ENCODE results near the gene SLC10A1. TPM values are rescaled to one million over a fixed set of nuclear protein-coding genes. Genes with fewer than 3 reads are reported as not detected.
A peak's percentile ranks its signal among the peaks of the same experiment; 100 is the strongest.

The SLC10A1 gene
- total and polyA plus RNA-seq, 3 experiments from 2014 or later: not detected

DNA sequence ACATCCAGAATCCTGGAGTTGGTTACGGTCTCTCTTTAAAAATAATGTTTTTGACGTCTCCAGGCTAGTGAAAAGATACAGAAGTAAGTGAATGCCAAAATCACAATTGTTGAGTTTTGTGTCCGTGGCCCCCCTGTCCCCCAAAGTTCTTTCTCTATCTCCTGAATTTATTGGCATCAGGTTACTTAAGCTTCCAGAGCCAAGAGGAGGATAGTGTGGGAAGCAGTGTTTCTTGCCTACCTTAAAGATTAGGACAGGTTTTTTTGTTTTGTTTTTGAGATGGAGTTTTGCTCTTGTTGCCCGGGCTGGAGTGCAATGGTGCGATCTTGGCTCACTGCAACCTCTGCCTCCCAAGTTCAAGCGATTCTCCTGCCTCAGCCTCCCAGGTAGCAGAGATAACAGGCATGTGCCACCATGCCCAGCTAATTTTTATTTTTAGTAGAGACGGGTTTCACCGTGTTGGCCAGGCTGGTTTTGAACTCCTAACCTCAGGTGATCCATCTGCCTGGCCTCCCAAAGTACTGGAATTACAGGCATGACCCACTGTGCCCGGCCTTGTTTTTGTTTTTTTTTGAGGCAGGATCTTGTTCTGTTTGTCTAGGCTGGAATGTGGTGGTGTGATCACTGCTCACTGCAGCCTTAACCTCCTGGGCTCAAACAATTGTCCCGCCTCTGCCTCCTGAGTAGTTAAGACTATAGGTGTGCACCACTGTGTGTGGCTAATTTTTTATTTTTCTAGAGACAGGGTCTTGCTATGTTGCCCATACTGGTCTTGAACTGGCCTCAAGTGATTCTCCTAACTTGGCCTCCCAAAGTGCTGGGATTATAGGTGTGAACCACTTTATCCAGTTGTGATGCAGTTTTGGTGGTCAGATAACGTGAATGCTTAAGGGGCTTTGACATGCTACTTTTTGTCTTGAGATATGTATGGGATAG is 24.7 kb downstream of the SLC10A1 start:
- Mint-ChIP-seq H3K27ac (peak overlapping the region; percentile 5 to 91 (median 68)), H3K36me3 (peaks cover 46 to 95% (median 59%) of the 10 kb centered on the region in 3 donors), H3K4me1 (peaks cover 85 to 96% (median 96%) of the 10 kb centered on the region in 3 donors), H3K9me3 (peaks cover 0 to 4% (median 0%) of the 10 kb centered on the region in 5 donors), H3K27me3 (peaks cover 0 to 13% of the 10 kb centered on the region in 2 donors), H3K4me3 (peak overlapping the region in 5 of 7 donors; percentile 5 to 82 (median 32))
- no peak overlapping the region for H3K4me3 ChIP-seq (ENCODE audit: low read length)
- H3K36me3 ChIP-seq (ENCODE audit: insufficient read depth, low read length): peaks cover 65% of the 10 kb centered on the region
- H3K27ac ChIP-seq (ENCODE audit: low read depth, low read length): no peak overlapping the region
- no peaks in the 10 kb centered on the region for H3K27me3 ChIP-seq (ENCODE audit: insufficient read depth, low read length, poor library complexity, severe bottlenecking)
- DNase-seq: no peak
- CTCF ChIA-PET: no interaction called here
- POLR2A ChIA-PET: no interaction called here
- no peaks in the 10 kb centered on the region for H3K9me3 ChIP-seq (ENCODE audit: low read length)
- H3K4me1 ChIP-seq (ENCODE audit: insufficient read depth, low read length): peaks cover 61% of the 10 kb centered on the region

DNA sequence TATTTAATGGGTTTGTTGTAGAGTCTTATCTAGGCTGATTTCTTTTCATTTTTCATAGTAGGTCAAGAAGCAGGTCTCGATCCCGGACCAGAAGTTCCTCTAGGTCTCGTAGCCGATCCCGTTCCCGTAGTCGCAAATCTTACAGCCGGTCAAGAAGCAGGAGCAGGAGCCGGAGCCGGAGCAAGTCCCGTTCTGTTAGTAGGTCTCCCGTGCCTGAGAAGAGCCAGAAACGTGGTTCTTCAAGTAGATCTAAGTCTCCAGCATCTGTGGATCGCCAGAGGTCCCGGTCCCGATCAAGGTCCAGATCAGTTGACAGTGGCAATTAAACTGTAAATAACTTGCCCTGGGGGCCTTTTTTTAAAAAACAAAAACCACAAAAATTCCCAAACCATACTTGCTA is 25.9 kb downstream of the SLC10A1 start:
- Mint-ChIP-seq H3K36me3 (peaks cover 46 to 90% (median 50%) of the 10 kb centered on the region in 3 donors), H3K4me1 (peaks cover 80 to 95% (median 91%) of the 10 kb centered on the region in 3 donors), H3K27ac (peak overlapping the region in 7 of 8 donors; percentile 64 to 100 (median 82)), H3K27me3 (peaks cover 0 to 20% of the 10 kb centered on the region in 2 donors), H3K9me3 (peaks cover 0 to 7% (median 0%) of the 10 kb centered on the region in 5 donors), H3K4me3 (peak overlapping the region; percentile 34 to 71 (median 55))
- POLR2A ChIA-PET: interaction anchor here (0.6 kb wide), 1 partner anchor 18 kb away, joined by 5 read pairs; no protein-coding TSS in a partner anchor
- no peak overlapping the region for H3K27ac ChIP-seq (ENCODE audit: low read depth, low read length)
- CTCF ChIA-PET: no interaction called here
- no peak for DNase-seq
- peaks cover 55% of the 10 kb centered on the region for H3K4me1 ChIP-seq (ENCODE audit: insufficient read depth, low read length)
- no peaks in the 10 kb centered on the region for H3K27me3 ChIP-seq (ENCODE audit: insufficient read depth, low read length, poor library complexity, severe bottlenecking)
- no peak overlapping the region for H3K4me3 ChIP-seq (ENCODE audit: low read length)
- H3K9me3 ChIP-seq (ENCODE audit: low read length): no peaks in the 10 kb centered on the region
- H3K36me3 ChIP-seq (ENCODE audit: insufficient read depth, low read length): peaks cover 65% of the 10 kb centered on the region

DNA sequence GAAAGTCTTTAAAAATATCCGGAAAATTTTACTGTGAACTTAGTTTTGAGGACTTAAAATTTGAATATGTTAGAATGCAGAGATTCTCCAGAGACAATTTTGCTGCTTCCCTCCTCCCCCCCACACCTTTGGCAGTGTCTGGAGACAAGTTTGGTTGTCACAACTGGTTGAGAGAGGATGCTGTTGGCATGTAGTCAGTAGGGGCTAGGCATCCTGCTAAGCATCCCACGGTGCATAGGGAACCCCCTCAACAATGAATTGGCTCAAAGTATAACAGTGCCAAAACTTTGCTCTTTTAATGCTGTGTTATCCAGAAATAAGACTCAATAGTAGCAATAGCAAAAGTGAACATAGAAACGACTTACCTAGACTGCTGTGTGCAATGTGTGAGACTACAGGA is 26.5 kb downstream of the SLC10A1 start:
- ChIA-PET CTCF (interaction anchor here (0.8 kb wide), 1 partner anchor 44 kb away, joined by 3 read pairs; no protein-coding TSS in a partner anchor), POLR2A (no interaction called here)
- Histone ChIP-seq H3K27ac (ENCODE audit: low read depth, low read length) (no peak overlapping the region), H3K9me3 (ENCODE audit: low read length) (no peaks in the 10 kb centered on the region), H3K4me1 (ENCODE audit: insufficient read depth, low read length) (peaks cover 54% of the 10 kb centered on the region), H3K36me3 (ENCODE audit: insufficient read depth, low read length) (peaks cover 60% of the 10 kb centered on the region), H3K4me3 (ENCODE audit: low read length) (no peak overlapping the region), H3K27me3 (ENCODE audit: insufficient read depth, low read length, poor library complexity, severe bottlenecking) (no peaks in the 10 kb centered on the region)
- Mint-ChIP-seq H3K4me1 (peaks cover 78 to 93% (median 91%) of the 10 kb centered on the region in 3 donors), H3K4me3 (peak overlapping the region; percentile 25 to 81 (median 50)), H3K36me3 (peaks cover 46 to 84% (median 46%) of the 10 kb centered on the region in 3 donors), H3K9me3 (peaks cover 0 to 7% (median 0%) of the 10 kb centered on the region in 5 donors), H3K27ac (peak overlapping the region in 7 of 8 donors; percentile 50 to 100 (median 70)), H3K27me3 (peaks cover 0 to 20% of the 10 kb centered on the region in 2 donors)
- DNase-seq: no peak

DNA sequence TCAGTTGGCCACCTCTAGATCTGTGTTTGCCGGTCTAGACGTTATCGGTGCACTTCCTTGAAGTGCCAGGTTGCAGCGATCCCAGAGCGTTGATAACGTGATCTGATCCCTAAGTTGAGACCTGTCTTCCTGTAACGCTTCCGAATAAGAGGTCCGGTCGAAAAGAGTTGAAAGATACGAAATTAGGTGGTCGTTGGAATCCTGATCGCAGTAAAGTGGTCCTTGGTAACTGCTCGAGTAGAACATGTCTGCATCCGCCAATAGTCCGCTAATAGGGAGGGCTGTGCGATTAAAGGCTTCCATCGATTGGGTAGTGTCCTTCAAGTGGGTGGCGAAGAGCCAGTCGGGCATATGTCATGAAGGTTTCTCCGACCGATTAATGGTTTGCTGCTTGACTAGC is 27.4 kb downstream of the SLC10A1 start:
- H3K27ac ChIP-seq (ENCODE audit: low read depth, low read length): no peak overlapping the region
- no peaks in the 10 kb centered on the region for H3K27me3 ChIP-seq (ENCODE audit: insufficient read depth, low read length, poor library complexity, severe bottlenecking)
- Mint-ChIP-seq H3K4me3 (peak overlapping the region; percentile 59 to 99 (median 81)), H3K9me3 (peaks cover 0 to 7% (median 0%) of the 10 kb centered on the region in 5 donors), H3K4me1 (peaks cover 74 to 86% (median 85%) of the 10 kb centered on the region in 3 donors), H3K27me3 (peaks cover 0 to 20% of the 10 kb centered on the region in 2 donors), H3K27ac (peak overlapping the region; percentile 73 to 100 (median 80)), H3K36me3 (peaks cover 44 to 76% (median 46%) of the 10 kb centered on the region in 3 donors)
- POLR2A ChIA-PET: no interaction called here
- H3K36me3 ChIP-seq (ENCODE audit: insufficient read depth, low read length): peaks cover 58% of the 10 kb centered on the region
- H3K9me3 ChIP-seq (ENCODE audit: low read length): no peaks in the 10 kb centered on the region
- H3K4me1 ChIP-seq (ENCODE audit: insufficient read depth, low read length): peaks cover 53% of the 10 kb centered on the region
- no peak for DNase-seq
- CTCF ChIA-PET: no interaction called here
- no peak overlapping the region for H3K4me3 ChIP-seq (ENCODE audit: low read length)

DNA sequence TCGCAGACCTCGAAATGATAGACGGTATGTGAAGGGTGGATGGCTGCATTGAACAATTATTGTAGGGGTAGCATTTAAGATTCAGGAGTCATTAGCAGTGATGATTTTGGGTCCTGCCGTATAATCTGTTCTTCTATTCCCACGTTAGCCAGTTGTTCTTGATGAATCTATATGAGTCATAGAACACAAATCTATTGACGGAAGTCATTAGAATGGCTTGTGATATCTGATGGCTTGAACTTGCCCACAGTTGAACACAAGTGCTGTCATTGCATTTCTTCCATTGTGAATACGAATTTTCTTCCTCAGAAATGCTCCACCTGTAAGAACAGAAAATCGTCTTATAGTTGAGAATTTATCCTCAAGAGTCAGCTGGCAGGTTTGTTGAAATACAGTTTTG is 28.2 kb downstream of the SLC10A1 start:
- CTCF ChIA-PET: no interaction called here

DNA sequence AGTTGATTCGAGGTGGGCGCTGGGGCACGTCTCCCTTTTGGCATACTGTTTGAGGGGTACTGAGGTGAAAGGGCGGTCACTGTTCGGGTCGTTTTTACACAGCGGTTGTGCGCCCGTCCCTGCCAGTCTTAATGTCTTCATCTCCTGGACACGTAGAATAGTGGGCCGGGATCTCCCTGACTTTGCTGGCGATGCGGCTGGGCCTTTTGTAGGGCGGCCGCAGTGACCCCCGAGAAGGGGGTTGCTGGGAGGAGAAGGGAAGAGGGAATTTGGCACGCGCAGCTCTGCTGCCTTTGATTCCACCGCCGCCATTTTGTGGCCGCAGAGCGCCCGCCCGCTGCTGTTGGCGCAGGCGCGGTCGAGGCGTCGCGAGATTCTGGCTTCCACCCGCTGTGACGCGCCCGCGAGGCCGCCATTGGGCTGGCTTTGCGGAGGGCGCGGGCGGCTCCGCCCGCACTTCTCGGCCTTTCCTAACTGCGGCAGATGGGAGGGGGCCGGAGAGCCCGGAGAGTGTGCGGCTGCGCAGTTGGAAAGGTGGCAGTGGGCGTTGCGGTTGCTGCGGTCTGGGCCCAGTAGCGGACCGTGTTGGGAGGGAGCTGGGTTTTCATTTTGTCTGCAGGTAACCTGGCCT is 29.6 kb downstream of the SLC10A1 start:
- H3K27me3 Mint-ChIP-seq: peaks cover 0 to 20% of the 10 kb centered on the region in 2 donors
- peak; percentile 84 to 93 (median 88) for DNase-seq
- POLR2A ChIA-PET: interaction anchor here (0.5 to 2.9 kb wide), 7 partner anchors 9 to 974 kb away, joined by 3 to 30 read pairs (median 4); partner anchors contain the start of genes SUSD6 and ZFP36L1
- peaks cover 0 to 7% (median 0%) of the 10 kb centered on the region in 5 donors for H3K9me3 Mint-ChIP-seq
- H3K4me1 Mint-ChIP-seq: peaks cover 60 to 66% (median 65%) of the 10 kb centered on the region in 3 donors
- H3K4me3 Mint-ChIP-seq: peak overlapping the region; percentile 98 to 100 (median 99)
- Histone ChIP-seq H3K27ac (ENCODE audit: low read depth, low read length) (peak overlapping the region; percentile 100), H3K9me3 (ENCODE audit: low read length) (no peaks in the 10 kb centered on the region), H3K4me3 (ENCODE audit: low read length) (peak overlapping the region; percentile 99), H3K36me3 (ENCODE audit: insufficient read depth, low read length) (peaks cover 44% of the 10 kb centered on the region), H3K27me3 (ENCODE audit: insufficient read depth, low read length, poor library complexity, severe bottlenecking) (no peaks in the 10 kb centered on the region), H3K4me1 (ENCODE audit: insufficient read depth, low read length) (peaks cover 45% of the 10 kb centered on the region)
- CTCF ChIA-PET: interaction anchor here (1.6 kb wide), 1 partner anchor 40 kb away, joined by 9 read pairs; no protein-coding TSS in a partner anchor
- H3K36me3 Mint-ChIP-seq: peaks cover 33 to 55% (median 35%) of the 10 kb centered on the region in 3 donors
- peak overlapping the region; percentile 99 to 100 (median 100) for H3K27ac Mint-ChIP-seq

More for the DNA sequence above, 28.2 kb downstream of the SLC10A1 start:
- Mint-ChIP-seq H3K4me3 (peak overlapping the region; percentile 98 to 100 (median 99)), H3K27ac (peak overlapping the region; percentile 99 to 100 (median 100)), H3K9me3 (peaks cover 0 to 7% (median 0%) of the 10 kb centered on the region in 5 donors), H3K4me1 (peaks cover 69 to 79% (median 79%) of the 10 kb centered on the region in 3 donors), H3K27me3 (peaks cover 0 to 20% of the 10 kb centered on the region in 2 donors), H3K36me3 (peaks cover 41 to 68% (median 42%) of the 10 kb centered on the region in 3 donors)
- DNase-seq: no peak
- Histone ChIP-seq H3K4me3 (ENCODE audit: low read length) (peak overlapping the region; percentile 99), H3K9me3 (ENCODE audit: low read length) (no peaks in the 10 kb centered on the region), H3K27ac (ENCODE audit: low read depth, low read length) (no peak overlapping the region), H3K4me1 (ENCODE audit: insufficient read depth, low read length) (peaks cover 53% of the 10 kb centered on the region), H3K27me3 (ENCODE audit: insufficient read depth, low read length, poor library complexity, severe bottlenecking) (no peaks in the 10 kb centered on the region), H3K36me3 (ENCODE audit: insufficient read depth, low read length) (peaks cover 58% of the 10 kb centered on the region)
- POLR2A ChIA-PET: no interaction called here

DNA sequence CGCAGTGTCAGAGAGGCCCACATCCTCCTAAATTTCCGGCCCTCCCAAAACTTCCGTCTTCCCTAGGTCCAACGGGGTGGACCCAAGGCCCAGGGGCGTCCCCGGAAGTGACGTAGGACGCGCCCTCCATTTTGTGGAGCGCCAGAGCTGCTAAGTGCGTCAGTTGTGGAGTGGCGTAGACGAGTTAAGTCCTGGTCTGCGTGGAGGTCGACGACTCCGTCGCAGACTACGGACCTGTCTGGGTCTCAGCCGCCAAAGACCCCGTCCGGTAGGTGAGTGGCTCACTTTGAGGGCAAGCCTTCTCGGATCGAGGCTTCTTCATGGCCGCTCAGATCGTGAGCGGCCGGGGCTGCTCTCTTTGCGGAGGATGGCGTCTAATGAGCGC is 30.1 kb downstream of the SLC10A1 start, which contains the start of gene SRSF5:
Gene SRSF5 (plus strand): TSS at position 159 of the 385 bp plus-strand sequence. CDS start 1,015 bp downstream, outside the sequence.
- H3K4me1 ChIP-seq (ENCODE audit: insufficient read depth, low read length): peaks cover 45% of the 10 kb centered on the region
- peak within 1 kb of the TSS; percentile 100 for H3K27ac ChIP-seq (ENCODE audit: low read depth, low read length)
- CTCF ChIA-PET: interaction anchor here (1.0 to 1.6 kb wide), 2 partner anchors 26 to 40 kb away, joined by 3 to 9 read pairs; no protein-coding TSS in a partner anchor

More for the DNA sequence above, 30.1 kb downstream of the SLC10A1 start, which contains the start of gene SRSF5:
- Histone ChIP-seq H3K27me3 (ENCODE audit: insufficient read depth, low read length, poor library complexity, severe bottlenecking) (no peaks in the 10 kb centered on the region), H3K4me3 (ENCODE audit: low read length) (peak within 1 kb of the TSS; percentile 99), H3K36me3 (ENCODE audit: insufficient read depth, low read length) (peaks cover 40% of the 10 kb centered on the region), H3K9me3 (ENCODE audit: low read length) (no peaks in the 10 kb centered on the region)
- H3K9me3 Mint-ChIP-seq: peaks cover 0 to 7% (median 0%) of the 10 kb centered on the region in 5 donors
- H3K4me3 Mint-ChIP-seq: peak within 1 kb of the TSS; percentile 98 to 100 (median 99)
- POLR2A ChIA-PET: interaction anchor here (0.6 to 2.9 kb wide), 10 partner anchors 9 to 974 kb away, joined by 3 to 30 read pairs (median 5); partner anchors contain the start of genes ERH, SUSD6 and ZFP36L1
- peaks cover 32 to 50% (median 33%) of the 10 kb centered on the region in 3 donors for H3K36me3 Mint-ChIP-seq
- peaks cover 0 to 20% of the 10 kb centered on the region in 2 donors for H3K27me3 Mint-ChIP-seq
- peaks cover 55 to 61% (median 60%) of the 10 kb centered on the region in 3 donors for H3K4me1 Mint-ChIP-seq
- DNase-seq: peak; percentile 91 to 97 (median 93)
- peak within 1 kb of the TSS; percentile 99 to 100 (median 100) for H3K27ac Mint-ChIP-seq
